ENCODE results near the gene LPCAT2.

DNA sequence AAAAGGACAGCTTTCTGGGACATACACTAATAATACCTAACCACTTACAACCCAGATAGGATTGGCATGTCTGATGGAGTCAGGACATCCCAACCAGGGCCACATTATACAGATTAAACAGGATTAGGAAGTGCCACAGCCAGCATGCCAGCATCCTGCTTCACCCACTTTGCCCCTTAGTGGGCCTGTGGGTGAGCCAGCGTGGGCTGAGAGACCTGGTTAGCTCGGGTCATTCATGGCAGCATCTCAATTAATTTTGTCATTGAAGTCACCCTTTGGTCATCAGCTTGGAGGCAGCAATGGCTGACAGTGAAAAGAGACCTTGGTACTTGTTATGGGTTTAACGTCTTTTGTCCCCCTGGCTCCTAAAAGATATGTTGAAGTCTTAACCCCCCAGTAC is 117.0 kb downstream of the LPCAT2 start:
- no peak for TF ChIP-seq CTCF (IDR thresholded peaks at IDR 0.05)
- no peak for TF ChIP-seq POLR2A (IDR thresholded peaks at IDR 0.05)
